PFSK-1 (cell line): ENCODE data around the gene CCL13.

ENCODE experiments used
- FOXP2 ChIP-seq: optimal IDR thresholded peaks from 2 replicates; pipeline ENCODE3; 2011; ENCODE audit warnings: borderline replicate concordance, control low read depth, inconsistent platforms; ENCODE audit not compliant: insufficient read depth; ENCODE audit errors: extremely low read length, extremely low read depth
- POLR2AphosphoS5 ChIP-seq: IDR thresholded peaks from 2 replicates; pipeline ENCODE4 v1.6.1; 2012; ENCODE audit warnings: low read depth, mild to moderate bottlenecking, control low read depth, low read length, moderate library complexity
- REST ChIP-seq, 2 experiments: IDR thresholded peaks; 2 replicates each; pipeline versions ENCODE4 v1.6.1 to v1.8.0; 2011 to 2012; ENCODE audit warnings: low read depth in 2 of 2, low read length in 2 of 2, control low read depth in 1 of 2, inconsistent platforms in 1 of 2, mild to moderate bottlenecking in 1 of 2, moderate library complexity in 1 of 2; ENCODE audit not compliant: insufficient read depth in 1 of 2
- SIN3A ChIP-seq: IDR thresholded peaks from 2 replicates; pipeline ENCODE4 v1.6.1; 2012; ENCODE audit warnings: mild to moderate bottlenecking, low read length, moderate library complexity, borderline replicate concordance; ENCODE audit not compliant: insufficient read depth
- TAF1 ChIP-seq: IDR thresholded peaks from 2 replicates; pipeline ENCODE4 v1.6.1; 2012; ENCODE audit warnings: low read length, control low read depth, borderline replicate concordance; ENCODE audit not compliant: insufficient read depth

The CCL13 gene

GRCh38 chr17:34360601-34361270 is 4.5 kb downstream of the CCL13 start:
- TF ChIP-seq FOXP2 (no peak), REST (IDR thresholded peaks at IDR 0.05; ENCODE audit: insufficient read depth in 1 of 2, low read depth in 2 of 2, low read length in 2 of 2) (no peak), TAF1 (no peak), SIN3A (no peak), POLR2AphosphoS5 (no peak)

GRCh38 chr17:34361478-34362061 is 5.3 kb downstream of the CCL13 start:
- TF ChIP-seq REST (IDR thresholded peaks at IDR 0.05; ENCODE audit: insufficient read depth in 1 of 2, low read depth in 2 of 2, low read length in 2 of 2) (no peak), TAF1 (no peak), FOXP2 (no peak), POLR2AphosphoS5 (no peak), SIN3A (no peak)

- TF ChIP-seq FOXP2 (no peak), TAF1 (no peak), REST (IDR thresholded peaks at IDR 0.05; ENCODE audit: insufficient read depth in 1 of 2, low read depth in 2 of 2, low read length in 2 of 2) (no peak), POLR2AphosphoS5 (no peak), SIN3A (no peak)
Observed at GRCh38 chr17:34363183-34363661, 6.9 kb downstream of the CCL13 start, which contains the start of gene CCL1. TSS of gene CCL1 (minus strand) at chr17:34363233. CDS start at chr17:34363161, 72 bp downstream.

GRCh38 chr17:34364751-34365150 is 8.5 kb downstream of the CCL13 start:
- TF ChIP-seq SIN3A: no peak
- no peak for TF ChIP-seq TAF1
- no peak for TF ChIP-seq REST (IDR thresholded peaks at IDR 0.05; ENCODE audit: insufficient read depth in 1 of 2, low read depth in 2 of 2, low read length in 2 of 2)
- TF ChIP-seq POLR2AphosphoS5: no peak
- no peak for TF ChIP-seq FOXP2

- TF ChIP-seq POLR2AphosphoS5 (no peak), TAF1 (no peak), FOXP2 (no peak), REST (IDR thresholded peaks at IDR 0.05; ENCODE audit: insufficient read depth in 1 of 2, low read depth in 2 of 2, low read length in 2 of 2) (no peak), SIN3A (no peak)
Observed at GRCh38 chr17:34365340-34365739, 9.1 kb downstream of the CCL13 start.
